Omental fat pad (tissue), 4 donors: Measurements from ENCODE around the gene CPED1. TPM values are rescaled to one million over a fixed set of nuclear protein-coding genes. Genes with fewer than 3 reads are reported as not detected.

ENCODE experiments used
- ATAC-seq: fragments of 150-250 bp; one replicate; pipeline ENCODE4 v1.9.1; 2016; ENCODE audit warnings: mild to moderate bottlenecking, moderate library complexity; ENCODE audit not compliant: low FRiP score
- DNase-seq: peaks from one replicate; pipeline ENCODE4 v3.0.0-alpha.2; 2019; ENCODE audit warnings: low spot score
- CTCF ChIP-seq, 3 donors: fragments of 450-650 bp; IDR thresholded peaks; one replicate each; pipeline ENCODE4 v1.5.1; 2016 to 2017; ENCODE audit warnings: antibody characterized with exemption in 3 of 3, mild to moderate bottlenecking in 3 of 3, moderate library complexity in 2 of 3
- total RNA-seq, 4 donors: library from RNA; depleted of rRNA; stranded (reverse); fragments of >200 nt; gene quantifications; one replicate each; pipeline ENCODE4 v1.1.0, GENCODE V29; 2016

Gene CPED1
- total RNA-seq, 4 donors from 2014 or later, result 24.9 to 63.9 (median 40.9) TPM

GRCh38 chr7:121262969-121263368 is 274.5 kb downstream of the CPED1 start:
- DNase-seq (no peak), ATAC-seq (no peak)
- no peak for TF ChIP-seq CTCF (IDR thresholded peaks at IDR 0.05)

- ATAC-seq, result no peak
- TF ChIP-seq CTCF (IDR thresholded peaks at IDR 0.05), result no peak
- DNase-seq, result no peak
Measured at GRCh38 chr7:121266307-121266894, 277.9 kb downstream of the CPED1 start.

GRCh38 chr7:121267612-121268011 is 279.1 kb downstream of the CPED1 start:
- ATAC-seq, result no peak
- no peak for TF ChIP-seq CTCF (IDR thresholded peaks at IDR 0.05)
- no peak for DNase-seq

- TF ChIP-seq CTCF (IDR thresholded peaks at IDR 0.05), result no peak
- DNase-seq (no peak), ATAC-seq (no peak)
Measured at GRCh38 chr7:121269798-121270197, 281.3 kb downstream of the CPED1 start.

GRCh38 chr7:121271098-121271497 is 282.6 kb downstream of the CPED1 start:
- ATAC-seq (no peak), DNase-seq (no peak)
- TF ChIP-seq CTCF (IDR thresholded peaks at IDR 0.05), result no peak

GRCh38 chr7:121271916-121272315 is 283.4 kb downstream of the CPED1 start:
- ATAC-seq (no peak), DNase-seq (no peak)
- no peak for TF ChIP-seq CTCF (IDR thresholded peaks at IDR 0.05)

GRCh38 chr7:121272676-121273075 is 284.2 kb downstream of the CPED1 start:
- no peak for DNase-seq
- TF ChIP-seq CTCF (IDR thresholded peaks at IDR 0.05), result no peak
- no peak for ATAC-seq
